AG09309 (cell line): ENCODE measurements around the gene IDUA.

Source experiments
- DNase-seq: peaks from one replicate; pipeline ENCODE4 v3.0.0-alpha.2; 2010; ENCODE audit warnings: low read depth
- H3K4me3 ChIP-seq: 2 replicates; pipeline ENCODE4 v1.5.1; 2011; ENCODE audit warnings: mild to moderate bottlenecking, low read depth, low read length, moderate library complexity; ENCODE audit not compliant: control insufficient read depth
- CTCF ChIP-seq: IDR thresholded peaks from 2 replicates; pipeline ENCODE4 v1.5.1; 2011; ENCODE audit warnings: mild to moderate bottlenecking, low read depth, low read length, inconsistent platforms; ENCODE audit not compliant: insufficient read depth, control insufficient read depth; ENCODE audit errors: missing control alignments

The IDUA gene

GRCh38 chr4:1026115-1026514 lies 39.3 kb downstream of the IDUA start:
- H3K4me3 ChIP-seq, result no peak overlapping the region
- no peak for TF ChIP-seq CTCF
- DNase-seq, result no peak

GRCh38 chr4:1027219-1027914 lies 40.5 kb downstream of the IDUA start:
- H3K4me3 ChIP-seq, result no peak overlapping the region
- DNase-seq, result no peak
- TF ChIP-seq CTCF, result no peak

- no peak overlapping the region for H3K4me3 ChIP-seq
- no peak for TF ChIP-seq CTCF
- no peak for DNase-seq
Measured at GRCh38 chr4:1027915-1028238, 41.0 kb downstream of the IDUA start.

GRCh38 chr4:1028574-1029220 lies 41.9 kb downstream of the IDUA start:
- H3K4me3 ChIP-seq, result no peak overlapping the region
- no peak for DNase-seq
- TF ChIP-seq CTCF, result no peak

GRCh38 chr4:1029529-1029928 lies 42.7 kb downstream of the IDUA start:
- no peak for TF ChIP-seq CTCF
- no peak overlapping the region for H3K4me3 ChIP-seq
- DNase-seq, result no peak

GRCh38 chr4:1030031-1030430 lies 43.2 kb downstream of the IDUA start:
- no peak overlapping the region for H3K4me3 ChIP-seq
- DNase-seq, result no peak
- no peak for TF ChIP-seq CTCF
